Stimulated activated memory B cell treated with anti-CD40 and anti-IgM and Interleukin-4, amounts not matched to agents 10 μg/mL and 1 μg/mL and 100 μg/mL, for 72 hours (primary cell): Measurements from ENCODE around the gene IL21R.
"Not testable (repeated sequence)": the region's sequence is repeated elsewhere in the genome, so short reads cannot be mapped to it uniquely, and the experiment has no call there.

Experiments used
- ATAC-seq: fragments of 150-1000 bp; cut with Tn5 transposase; 2 replicates; pipeline ENCODE4 v1.10.0; 2021
- H3K27ac Mint-ChIP-seq: one replicate; pipeline ENCODE4 v1.8.0; 2022; ENCODE audit warnings: mild to moderate bottlenecking, mixed read lengths
- H3K27me3 Mint-ChIP-seq: one replicate; pipeline ENCODE4 v1.8.0; 2022; ENCODE audit warnings: mixed read lengths
- H3K36me3 Mint-ChIP-seq: one replicate; pipeline ENCODE4 v1.8.0; 2022; ENCODE audit warnings: mixed read lengths
- H3K4me1 Mint-ChIP-seq: one replicate; pipeline ENCODE4 v1.8.0; 2022; ENCODE audit warnings: mixed read lengths
- H3K4me3 Mint-ChIP-seq: one replicate; pipeline ENCODE4 v1.8.0; 2022; ENCODE audit warnings: mild to moderate bottlenecking, moderate library complexity, mixed read lengths
- H3K9me3 Mint-ChIP-seq: one replicate; pipeline ENCODE4 v1.8.0; 2022; ENCODE audit warnings: mixed read lengths

Gene IL21R

GRCh38 chr16:27449434-27450195 is 47.6 kb downstream of the IL21R start:
- Mint-ChIP-seq H3K9me3 (no peaks in the 10 kb centered on the region), H3K27ac (peak overlapping the region; percentile 79), H3K4me3 (peak overlapping the region; percentile 32), H3K27me3 (no peaks in the 10 kb centered on the region), H3K4me1 (peaks cover 82% of the 10 kb centered on the region), H3K36me3 (peaks cover 62% of the 10 kb centered on the region)
- peak; percentile 90 for ATAC-seq

DNA sequence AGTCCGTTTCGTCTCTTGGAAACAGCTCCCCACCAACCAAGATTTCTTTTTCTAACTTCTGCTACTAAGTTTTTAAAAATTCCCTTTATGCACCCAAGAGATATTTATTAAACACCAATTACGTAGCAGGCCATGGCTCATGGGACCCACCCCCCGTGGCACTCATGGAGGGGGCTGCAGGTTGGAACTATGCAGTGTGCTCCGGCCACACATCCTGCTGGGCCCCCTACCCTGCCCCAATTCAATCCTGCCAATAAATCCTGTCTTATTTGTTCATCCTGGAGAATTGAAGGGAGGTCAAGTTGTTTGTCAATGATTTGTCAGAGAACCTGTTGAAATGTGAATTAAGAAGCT is 48.2 kb downstream of the IL21R start:
- Mint-ChIP-seq H3K4me3 (peak overlapping the region; percentile 32), H3K9me3 (no peaks in the 10 kb centered on the region), H3K27me3 (no peaks in the 10 kb centered on the region), H3K36me3 (peaks cover 57% of the 10 kb centered on the region), H3K4me1 (peaks cover 79% of the 10 kb centered on the region), H3K27ac (peak overlapping the region; percentile 79)
- peak; percentile 53 for ATAC-seq

DNA sequence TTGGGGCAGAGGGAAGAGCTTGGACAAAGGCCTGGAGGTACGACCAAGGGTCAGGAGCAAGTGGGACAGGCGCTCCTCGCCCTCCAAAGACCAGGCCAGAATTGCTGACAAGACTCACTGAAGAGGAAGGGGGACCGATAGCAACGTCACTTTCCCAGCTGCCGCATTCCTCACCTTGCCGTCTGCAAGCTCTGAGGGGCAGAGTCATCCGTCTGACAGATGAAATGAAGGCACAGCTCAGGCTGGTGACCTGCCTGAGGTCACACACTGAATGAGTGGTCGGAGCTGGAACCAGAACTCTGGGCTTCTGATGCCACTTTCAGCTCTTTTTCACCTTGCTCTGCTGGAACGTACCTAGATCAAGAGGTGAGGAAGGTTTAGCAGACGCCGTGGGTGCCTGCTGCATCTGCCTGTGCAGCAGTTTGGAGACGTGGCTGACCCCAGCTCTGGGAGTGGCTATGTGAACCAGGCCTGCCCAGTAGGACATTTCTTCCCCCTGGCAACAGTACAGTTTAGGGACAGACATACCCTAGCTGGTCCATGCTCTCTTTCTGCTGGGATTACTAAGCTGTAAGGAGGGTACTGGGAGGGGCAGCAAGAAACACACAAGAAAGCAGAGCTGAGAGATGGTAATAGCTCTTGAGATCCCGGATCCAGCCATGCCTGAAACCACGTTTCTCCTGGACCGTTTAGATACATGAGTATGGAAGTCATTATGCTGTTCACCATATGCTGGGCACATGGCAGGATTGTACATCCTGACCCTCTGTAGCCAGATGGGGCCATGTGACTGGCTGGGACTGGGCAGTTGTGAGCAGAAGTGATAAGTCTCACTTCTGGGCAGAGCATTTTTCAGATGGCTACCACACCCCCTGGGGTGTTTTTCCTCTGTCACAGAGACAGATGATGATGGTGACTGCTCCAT is 50.9 kb downstream of the IL21R start:
- Mint-ChIP-seq H3K36me3 (peaks cover 30% of the 10 kb centered on the region), H3K27me3 (no peaks in the 10 kb centered on the region), H3K4me3 (peak overlapping the region; percentile 15), H3K4me1 (peaks cover 75% of the 10 kb centered on the region), H3K27ac (peak overlapping the region; percentile 79), H3K9me3 (no peaks in the 10 kb centered on the region)
- no peak for ATAC-seq

- Mint-ChIP-seq H3K4me1 (peaks cover 69% of the 10 kb centered on the region), H3K27ac (no peak overlapping the region), H3K27me3 (no peaks in the 10 kb centered on the region), H3K9me3 (no peaks in the 10 kb centered on the region), H3K36me3 (peaks cover 24% of the 10 kb centered on the region), H3K4me3 (no peak overlapping the region)
- ATAC-seq: no peak
These were observed 51.5 kb downstream of the IL21R start for GRCh38 chr16:27453494-27453825.

- ATAC-seq: no peak
- no peak overlapping the region for H3K4me3 Mint-ChIP-seq
- H3K36me3 Mint-ChIP-seq: peaks cover 16% of the 10 kb centered on the region
- H3K9me3 Mint-ChIP-seq: no peaks in the 10 kb centered on the region
- no peak overlapping the region for H3K27ac Mint-ChIP-seq
- H3K4me1 Mint-ChIP-seq: peaks cover 47% of the 10 kb centered on the region
- H3K27me3 Mint-ChIP-seq: no peaks in the 10 kb centered on the region
These were observed 53.7 kb downstream of the IL21R start for GRCh38 chr16:27455700-27456099.

GRCh38 chr16:27457605-27457900 is 55.6 kb downstream of the IL21R start:
- not testable (repeated sequence) for H3K27ac Mint-ChIP-seq, H3K4me3 Mint-ChIP-seq, H3K27me3 Mint-ChIP-seq, ATAC-seq, H3K9me3 Mint-ChIP-seq
- peaks cover 30% of the 10 kb centered on the region for H3K4me1 Mint-ChIP-seq
- H3K36me3 Mint-ChIP-seq: peaks cover 14% of the 10 kb centered on the region

GRCh38 chr16:27458258-27458657 is 56.3 kb downstream of the IL21R start:
- Mint-ChIP-seq H3K36me3 (peaks cover 16% of the 10 kb centered on the region), H3K4me3 (no peak overlapping the region), H3K27me3 (no peaks in the 10 kb centered on the region), H3K4me1 (peaks cover 23% of the 10 kb centered on the region), H3K27ac (no peak overlapping the region), H3K9me3 (no peaks in the 10 kb centered on the region)
- no peak for ATAC-seq

GRCh38 chr16:27458987-27459688 is 57.2 kb downstream of the IL21R start:
- no peak overlapping the region for H3K27ac Mint-ChIP-seq
- H3K4me1 Mint-ChIP-seq: peaks cover 21% of the 10 kb centered on the region

DNA sequence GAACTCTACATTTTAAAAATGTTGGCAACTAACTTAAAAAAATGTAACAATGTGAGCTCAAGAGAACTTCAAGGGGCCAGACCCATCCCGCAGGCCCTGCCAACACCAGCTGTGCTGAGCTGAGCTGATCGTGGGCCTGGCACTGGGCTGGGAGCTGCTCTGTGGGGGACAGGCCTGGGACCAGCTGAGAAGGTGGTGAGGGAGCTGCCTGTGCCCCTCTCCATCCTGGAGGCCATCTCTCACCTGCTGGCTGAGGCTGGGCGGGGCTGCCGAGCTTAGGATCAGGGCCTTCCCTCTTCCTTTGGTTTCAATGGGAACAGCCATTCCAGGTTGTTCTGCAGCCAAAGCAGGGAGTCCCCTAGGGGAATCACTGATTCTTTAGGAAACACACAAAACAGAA is 58.2 kb downstream of the IL21R start:
- no peak overlapping the region for H3K4me3 Mint-ChIP-seq
- H3K4me1 Mint-ChIP-seq: peaks cover 21% of the 10 kb centered on the region
- H3K27ac Mint-ChIP-seq: no peak overlapping the region
- peaks cover 28% of the 10 kb centered on the region for H3K36me3 Mint-ChIP-seq
- ATAC-seq: no peak
- H3K27me3 Mint-ChIP-seq: no peaks in the 10 kb centered on the region
- no peaks in the 10 kb centered on the region for H3K9me3 Mint-ChIP-seq

More at GRCh38 chr16:27458987-27459688, 57.2 kb downstream of the IL21R start:
- Mint-ChIP-seq H3K9me3 (no peaks in the 10 kb centered on the region), H3K36me3 (peaks cover 23% of the 10 kb centered on the region), H3K4me3 (no peak overlapping the region), H3K27me3 (no peaks in the 10 kb centered on the region)
- ATAC-seq: no peak

- Mint-ChIP-seq H3K4me1 (peaks cover 15% of the 10 kb centered on the region), H3K4me3 (no peak overlapping the region), H3K27me3 (no peaks in the 10 kb centered on the region), H3K9me3 (no peaks in the 10 kb centered on the region), H3K36me3 (peaks cover 35% of the 10 kb centered on the region), H3K27ac (no peak overlapping the region)
- no peak for ATAC-seq
These were observed 58.9 kb downstream of the IL21R start for GRCh38 chr16:27460663-27461482.

DNA sequence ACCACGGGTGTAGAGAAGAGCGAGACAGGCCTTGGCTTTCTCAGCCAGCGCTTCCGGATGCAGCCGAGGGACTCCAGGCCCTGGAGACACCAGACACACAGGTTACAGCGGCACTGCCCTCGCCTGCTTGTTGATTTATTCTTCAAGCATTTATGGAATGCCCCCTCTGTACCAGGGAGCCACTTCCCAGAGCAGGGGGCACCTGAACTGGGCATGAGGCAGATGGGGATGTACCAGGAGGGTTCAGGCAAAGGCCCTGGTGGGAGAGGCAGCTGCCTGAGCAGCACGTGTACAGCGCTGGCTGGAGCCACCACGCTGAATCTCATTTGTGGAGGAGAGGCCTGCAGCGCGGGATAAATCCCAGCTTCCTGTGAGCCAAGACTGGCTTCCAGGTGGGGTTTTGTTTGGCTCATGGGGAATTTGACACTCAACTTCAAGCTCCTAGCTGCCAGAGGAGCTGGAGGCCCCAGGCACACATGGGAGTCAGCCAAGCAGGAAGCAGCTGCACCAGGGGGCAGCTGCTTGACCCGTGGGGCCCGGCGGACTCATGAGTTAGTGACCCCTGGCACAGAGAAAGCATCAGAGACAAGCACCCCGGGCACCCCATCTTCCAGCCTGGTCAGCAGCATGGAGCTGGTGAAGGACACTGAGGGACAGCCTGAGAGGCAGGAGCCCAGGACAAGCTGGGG is 59.7 kb downstream of the IL21R start:
- Mint-ChIP-seq H3K4me3 (no peak overlapping the region), H3K4me1 (peaks cover 9% of the 10 kb centered on the region), H3K9me3 (no peaks in the 10 kb centered on the region), H3K36me3 (peaks cover 43% of the 10 kb centered on the region), H3K27me3 (no peaks in the 10 kb centered on the region), H3K27ac (no peak overlapping the region)
- ATAC-seq: no peak

- no peaks in the 10 kb centered on the region for H3K9me3 Mint-ChIP-seq
- H3K36me3 Mint-ChIP-seq: peaks cover 47% of the 10 kb centered on the region
- ATAC-seq: no peak
- no peak overlapping the region for H3K27ac Mint-ChIP-seq
- peaks cover 2% of the 10 kb centered on the region for H3K4me1 Mint-ChIP-seq
- no peaks in the 10 kb centered on the region for H3K27me3 Mint-ChIP-seq
- H3K4me3 Mint-ChIP-seq: no peak overlapping the region
These were observed 60.3 kb downstream of the IL21R start for GRCh38 chr16:27462200-27462845.

DNA sequence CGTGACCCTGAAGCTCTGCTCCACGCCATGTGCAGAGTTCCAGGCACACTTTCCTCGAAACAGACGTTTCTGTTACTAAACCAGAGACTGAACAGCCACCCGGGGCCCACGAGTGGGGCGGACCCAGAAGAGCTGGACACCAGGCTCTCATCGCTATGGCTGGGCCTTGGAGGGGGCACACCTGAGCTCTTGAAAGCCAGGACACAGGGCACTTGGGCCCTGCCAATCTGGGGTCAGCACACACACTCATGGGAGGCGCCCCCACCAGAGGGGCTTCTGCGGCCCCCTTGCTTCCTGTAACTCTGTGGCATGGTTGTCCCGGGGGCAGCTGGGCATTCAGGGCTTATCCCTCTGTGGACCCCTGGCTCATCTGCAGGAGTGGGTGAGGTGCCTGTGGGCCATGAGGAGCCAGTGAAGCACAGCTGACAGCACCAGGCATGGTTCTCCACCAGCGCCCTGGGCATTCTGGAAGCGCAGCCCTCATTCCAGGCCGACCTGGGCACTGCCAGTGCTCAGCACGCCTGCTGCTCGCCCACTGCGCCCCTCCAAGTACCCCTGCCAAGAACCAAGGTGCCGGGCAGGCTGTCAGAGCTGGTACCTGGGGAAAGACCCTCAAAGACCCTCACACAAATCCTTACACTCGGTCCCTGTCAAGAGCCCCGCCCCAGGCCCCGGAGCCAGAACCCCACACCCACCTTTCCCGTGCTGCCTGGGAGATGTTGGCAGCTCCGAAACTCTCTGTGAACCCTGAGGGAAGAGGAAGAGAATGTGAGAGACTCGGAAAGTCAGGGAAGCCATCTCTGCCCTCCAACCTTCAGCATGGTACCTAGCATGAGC is 61.1 kb downstream of the IL21R start:
- no peak for ATAC-seq
- Mint-ChIP-seq H3K4me1 (no peaks in the 10 kb centered on the region), H3K9me3 (no peaks in the 10 kb centered on the region), H3K27ac (no peak overlapping the region), H3K27me3 (no peaks in the 10 kb centered on the region), H3K36me3 (peaks cover 54% of the 10 kb centered on the region), H3K4me3 (no peak overlapping the region)
